PC-9 (cell line): ENCODE measurements around the gene METTL26.

ENCODE experiments used
- CTCF ChIP-seq: fragments of 200-600 bp; sonication (generic); conservative IDR thresholded peaks from 2 replicates; pipeline ENCODE4 v1.6.1; 2017; ENCODE audit warnings: mixed run types, antibody characterized with exemption, mild to moderate bottlenecking, moderate library complexity
- EZH2 ChIP-seq: fragments of 200-600 bp; sonication (generic); IDR thresholded peaks from 2 replicates; pipeline ENCODE4 v1.8.0; 2017; ENCODE audit warnings: antibody characterized with exemption, low read depth

GRCh38 chr16:644556-644955, 8.5 kb upstream of the METTL26 start:
- no peak for TF ChIP-seq CTCF
- TF ChIP-seq EZH2 = no peak
